RWPE2 (cell line): ENCODE results near the gene EREG.

Source experiments
- ATAC-seq: fragments of 200-7000 bp; cut with Tn5 transposase; 3 replicates; pipeline ENCODE4 v1.9.1; 2021; ENCODE audit warnings: low read depth
- DNase-seq: peaks from one replicate; pipeline ENCODE4 v3.0.0-alpha.2; 2020; ENCODE audit warnings: low spot score
- H3K27ac ChIP-seq: fragments of 450-650 bp; 2 replicates; pipeline ENCODE4 v1.5.1; 2017; ENCODE audit warnings: mild to moderate bottlenecking; ENCODE audit not compliant: poor library complexity, severe bottlenecking
- H3K27me3 ChIP-seq: fragments of 250-450 bp; sonication (Bioruptor Pico); 2 replicates; pipeline ENCODE4 v1.5.1; 2021; ENCODE audit warnings: mild to moderate bottlenecking, moderate library complexity; ENCODE audit not compliant: insufficient read depth, poor library complexity, severe bottlenecking
- H3K36me3 ChIP-seq: fragments of 250-450 bp; sonication (Bioruptor Pico); 2 replicates; pipeline ENCODE4 v1.5.1; 2020; ENCODE audit warnings: low read depth, mild to moderate bottlenecking, moderate library complexity
- H3K4me1 ChIP-seq: fragments of 250-450 bp; sonication (Bioruptor Pico); 2 replicates; pipeline ENCODE4 v1.5.1; 2021; ENCODE audit warnings: mild to moderate bottlenecking, moderate library complexity; ENCODE audit not compliant: insufficient read depth, poor library complexity, severe bottlenecking
- H3K4me3 ChIP-seq: fragments of 250-450 bp; sonication (Bioruptor Pico); 2 replicates; pipeline ENCODE4 v1.5.1; 2021; ENCODE audit warnings: mild to moderate bottlenecking, moderate library complexity; ENCODE audit not compliant: severe bottlenecking
- H3K9me3 ChIP-seq: fragments of 250-450 bp; sonication (Bioruptor Pico); 2 replicates; pipeline ENCODE4 v1.5.1; 2021; ENCODE audit warnings: mild to moderate bottlenecking, moderate library complexity; ENCODE audit not compliant: severe bottlenecking
- CTCF ChIP-seq: fragments of 450-650 bp; IDR thresholded peaks from one replicate; pipeline ENCODE4 v1.5.1; 2017; ENCODE audit warnings: mild to moderate bottlenecking, moderate library complexity; ENCODE audit not compliant: poor library complexity, severe bottlenecking

The EREG gene

GRCh38 chr4:74378573-74378972 lies 13.6 kb downstream of the EREG start:
- no peak for DNase-seq
- TF ChIP-seq CTCF, result no peak
- peaks cover 86% of the 10 kb centered on the region for H3K36me3 ChIP-seq
- no peaks in the 10 kb centered on the region for H3K9me3 ChIP-seq
- no peak for ATAC-seq
- H3K27me3 ChIP-seq, result no peaks in the 10 kb centered on the region
- H3K4me1 ChIP-seq, result peaks cover 40% of the 10 kb centered on the region
- peak overlapping the region; percentile 99 for H3K27ac ChIP-seq
- no peak overlapping the region for H3K4me3 ChIP-seq

- no peak for TF ChIP-seq CTCF
- Histone ChIP-seq H3K9me3 (no peaks in the 10 kb centered on the region), H3K36me3 (peaks cover 92% of the 10 kb centered on the region), H3K27ac (peak overlapping the region; percentile 99), H3K27me3 (no peaks in the 10 kb centered on the region), H3K4me3 (no peak overlapping the region), H3K4me1 (peaks cover 30% of the 10 kb centered on the region)
- no peak for ATAC-seq
- no peak for DNase-seq
These were observed 15.0 kb downstream of the EREG start for GRCh38 chr4:74379912-74380311.

GRCh38 chr4:74385386-74385785 lies 20.4 kb downstream of the EREG start:
- TF ChIP-seq CTCF, result no peak
- Histone ChIP-seq H3K4me1 (no peaks in the 10 kb centered on the region), H3K4me3 (no peak overlapping the region), H3K36me3 (peaks cover 86% of the 10 kb centered on the region), H3K9me3 (no peaks in the 10 kb centered on the region), H3K27me3 (no peaks in the 10 kb centered on the region), H3K27ac (peak overlapping the region; percentile 36)
- no peak for ATAC-seq
- no peak for DNase-seq

GRCh38 chr4:74386159-74386558 lies 21.2 kb downstream of the EREG start:
- ATAC-seq (no peak), DNase-seq (no peak)
- Histone ChIP-seq H3K36me3 (peaks cover 78% of the 10 kb centered on the region), H3K9me3 (no peaks in the 10 kb centered on the region), H3K4me1 (no peaks in the 10 kb centered on the region), H3K27ac (peak overlapping the region; percentile 36), H3K27me3 (no peaks in the 10 kb centered on the region), H3K4me3 (no peak overlapping the region)
- TF ChIP-seq CTCF, result no peak

- Histone ChIP-seq H3K4me3 (no peak overlapping the region), H3K27ac (peak overlapping the region; percentile 36), H3K36me3 (peaks cover 63% of the 10 kb centered on the region), H3K4me1 (no peaks in the 10 kb centered on the region), H3K27me3 (no peaks in the 10 kb centered on the region), H3K9me3 (no peaks in the 10 kb centered on the region)
- ATAC-seq (no peak), DNase-seq (no peak)
- TF ChIP-seq CTCF, result no peak
These were observed 22.8 kb downstream of the EREG start for GRCh38 chr4:74387790-74388189.
